A549 treated with Mapracorat at 1 μM for 4 hours (cell line): Measurements from ENCODE around the gene IQGAP2. TPM values are rescaled to one million over a fixed set of nuclear protein-coding genes. Genes with fewer than 3 reads are reported as not detected.

Experiments
- total RNA-seq: library from RNA; stranded (reverse); fragments of 200-300 nt; extraction: Qiagen RNA extraction; gene quantifications from 5 replicates; pipeline ENCODE4 v1.2.3, GENCODE V29; 2022

Gene IQGAP2
- 1.2 to 2.4 TPM (median 1.8 TPM) in 5 replicates for total RNA-seq

GRCh38 chr5:76402886-76403765 lies at the start of gene IQGAP2:
TSS of gene IQGAP2 (plus strand) at chr5:76403285. CDS start at chr5:76403546, 261 bp downstream.

GRCh38 chr5:76622973-76623596 lies 220.0 kb downstream of the IQGAP2 start, which contains the start of gene F2RL2:
TSS of gene F2RL2 (minus strand) at chr5:76623403. CDS start at chr5:76623230, 173 bp downstream.

GRCh38 chr5:76715736-76716455 lies 312.8 kb downstream of the IQGAP2 start, which contains the start of gene F2R:
TSS of gene F2R (plus strand) at chr5:76716126. CDS start at chr5:76716308, 182 bp downstream.

Other genes starting within 250 kb of the IQGAP2 start
- gene F2RL2, start 220.1 kb downstream of the IQGAP2 start, total RNA-seq: 2.8 to 4.1 TPM (median 3.1 TPM) in 5 replicates